Colon (tissue), 2 donors: ENCODE data around the gene PTPRN2.

Experiments
- FAIRE-seq: peaks from 2 replicates; lab custom pipeline; 2012; peaks lifted over from hg19 to GRCh38; lab: Jason Lieb, UNC
- donor health status: control.
- donor health status: control.

The PTPRN2 gene

GRCh38 chr7:157722137-157723060 is 865.2 kb downstream of the PTPRN2 start:
- FAIRE-seq = no peak

DNA sequence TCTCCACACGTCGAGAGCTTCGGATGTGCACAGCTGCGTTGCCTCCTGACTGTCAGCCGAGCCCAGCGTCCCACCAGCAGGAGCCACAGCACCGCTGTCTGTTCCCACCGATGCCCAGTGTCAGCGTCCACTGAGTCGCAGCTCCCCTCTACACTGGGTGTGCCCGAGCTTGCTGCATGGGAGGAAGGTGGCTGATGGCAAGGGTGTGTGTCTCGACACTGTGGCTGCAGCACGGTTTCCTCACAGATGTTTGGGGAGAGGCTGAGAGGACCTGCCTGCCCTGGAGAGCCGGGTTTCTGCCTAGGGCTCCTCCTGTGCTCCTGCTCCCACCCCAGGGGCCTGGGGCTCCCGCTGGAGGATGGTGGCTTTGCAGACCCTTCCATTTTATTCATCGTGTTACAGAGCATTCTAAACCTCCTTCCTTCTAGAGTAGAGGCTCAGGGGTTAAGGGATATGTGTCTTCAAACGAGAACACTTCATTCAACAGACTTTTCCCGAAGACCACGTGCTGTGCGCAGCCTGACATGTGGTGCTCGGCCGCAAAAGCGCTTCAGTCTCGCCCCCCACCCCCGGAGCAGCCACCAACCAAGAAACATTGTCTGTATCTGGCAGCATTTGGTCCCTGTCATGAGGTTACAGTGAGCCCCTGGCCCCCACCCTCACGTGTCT is 866.0 kb downstream of the PTPRN2 start:
- no peak for FAIRE-seq

- no peak for FAIRE-seq
These were observed 867.6 kb downstream of the PTPRN2 start for GRCh38 chr7:157719705-157720655.

DNA sequence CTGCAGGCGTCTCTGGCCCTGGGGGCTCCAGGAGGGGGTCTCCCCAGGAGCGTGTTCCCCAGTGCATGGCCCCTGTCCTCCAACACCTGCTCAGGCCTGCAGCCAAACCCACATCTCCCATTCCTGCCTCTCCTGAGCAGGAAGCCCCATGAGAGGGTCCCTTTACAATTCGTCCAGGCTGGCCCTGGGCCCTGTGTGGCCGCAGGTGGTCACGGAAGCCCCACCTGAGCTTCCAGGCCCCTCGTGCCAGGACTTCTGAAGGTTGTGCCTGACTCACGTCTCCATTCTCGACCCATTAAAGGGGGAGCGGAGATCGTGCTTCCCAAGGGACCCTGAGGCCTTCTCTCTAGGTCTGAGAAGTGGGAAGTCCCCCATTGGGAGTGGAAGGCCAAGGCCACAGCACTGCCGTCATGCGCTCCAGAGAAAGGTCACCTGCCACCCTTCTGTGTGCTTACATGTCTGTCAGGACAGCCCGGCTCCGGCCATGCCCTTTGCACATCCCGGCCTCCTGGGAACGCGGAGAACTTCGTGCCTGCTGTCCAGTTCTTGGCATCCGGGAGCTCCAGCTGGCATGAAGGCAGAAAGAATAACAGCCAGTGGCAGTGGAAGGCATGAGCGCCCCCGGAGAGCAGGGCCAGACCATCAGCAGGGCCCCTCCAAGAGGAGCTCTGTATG is 868.5 kb downstream of the PTPRN2 start:
- no peak for FAIRE-seq

DNA sequence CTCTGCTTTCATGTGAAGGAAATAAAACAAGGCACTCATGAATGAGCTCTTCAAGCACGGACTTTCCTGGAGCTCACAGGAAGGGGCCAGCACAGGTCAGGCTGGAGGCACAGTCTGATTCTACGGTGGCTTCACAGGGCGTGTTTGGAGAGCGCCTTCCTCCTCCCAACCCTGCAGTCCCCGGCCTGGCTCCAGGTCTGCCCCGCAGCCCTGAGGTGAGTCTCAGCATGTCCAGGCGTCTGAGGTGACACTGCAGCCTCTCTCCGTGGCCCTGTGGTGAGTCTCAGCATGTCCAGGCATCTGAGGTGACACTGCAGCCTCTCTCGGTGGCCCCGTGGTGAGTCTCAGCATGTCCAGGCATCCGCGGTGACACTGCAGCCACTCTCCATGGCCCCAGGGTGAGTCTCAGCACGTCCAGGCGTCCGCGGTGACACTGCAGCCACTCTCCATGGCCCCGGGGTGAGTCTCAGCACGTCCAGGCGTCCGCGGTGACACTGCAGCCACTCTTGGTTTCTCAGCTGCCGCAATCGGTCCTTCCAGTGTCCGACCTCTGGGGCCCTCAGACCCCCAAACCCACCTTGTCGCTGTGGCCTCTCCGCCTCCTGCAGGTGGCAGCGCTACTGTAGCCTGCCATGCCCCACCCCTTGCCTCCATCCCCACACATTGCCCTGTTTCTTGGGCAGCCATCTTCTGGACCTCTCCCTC is 869.2 kb downstream of the PTPRN2 start:
- no peak for FAIRE-seq

GRCh38 chr7:157717211-157718174 is 870.1 kb downstream of the PTPRN2 start:
- FAIRE-seq = no peak

GRCh38 chr7:157715938-157716280 is 871.7 kb downstream of the PTPRN2 start:
- no peak for FAIRE-seq

GRCh38 chr7:157715071-157715937 is 872.3 kb downstream of the PTPRN2 start:
- FAIRE-seq = no peak

- no peak for FAIRE-seq
These were observed 873.2 kb downstream of the PTPRN2 start for GRCh38 chr7:157714166-157715070.

DNA sequence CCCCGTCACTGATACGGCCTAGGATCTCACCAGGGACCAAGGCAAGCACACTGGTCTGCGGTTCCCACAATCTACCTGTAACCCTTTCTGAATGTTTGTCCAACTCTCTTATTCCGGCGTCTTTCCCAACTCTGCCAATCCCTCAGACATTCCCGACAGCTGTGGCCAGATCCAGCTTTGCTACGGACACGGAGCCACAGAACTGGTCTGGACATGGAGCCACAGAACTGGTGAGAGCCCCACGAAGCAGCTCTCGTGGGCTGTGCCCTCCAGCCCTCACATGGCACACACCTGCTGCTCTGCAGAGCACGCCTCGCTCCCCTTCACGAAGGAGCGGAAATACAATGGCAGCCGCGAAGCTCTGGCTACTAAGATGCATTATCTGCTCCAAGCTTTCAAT is 874.0 kb downstream of the PTPRN2 start:
- no peak for FAIRE-seq

GRCh38 chr7:157712666-157713235 is 874.9 kb downstream of the PTPRN2 start:
- no peak for FAIRE-seq

DNA sequence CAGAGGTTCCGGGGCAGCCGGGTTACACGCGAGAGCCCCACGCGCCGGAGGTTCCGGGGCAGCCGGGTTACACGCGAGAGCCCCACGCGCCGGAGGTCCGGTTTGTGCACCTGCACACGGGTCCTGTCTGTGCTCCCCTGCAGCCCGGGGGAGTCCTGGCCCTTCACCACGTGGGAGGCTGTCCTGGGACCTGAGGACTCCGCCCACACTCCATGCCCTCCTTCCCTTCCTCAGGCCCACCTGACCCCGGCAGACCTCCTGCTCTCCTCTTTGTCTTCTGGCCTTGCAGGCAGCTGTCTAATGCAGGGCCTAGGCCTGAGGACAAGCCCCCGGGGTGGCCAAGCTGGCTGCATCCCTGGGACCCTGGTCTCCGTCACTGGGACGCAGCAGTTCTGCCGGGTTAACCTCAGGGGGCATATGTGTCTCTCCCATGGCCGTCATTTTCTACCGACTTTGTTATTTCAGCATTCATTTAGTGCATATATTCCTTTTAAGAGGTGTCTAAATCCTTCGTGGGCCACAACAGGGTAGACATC is 876.2 kb downstream of the PTPRN2 start:
- no peak for FAIRE-seq

GRCh38 chr7:157710396-157710795 is 877.2 kb downstream of the PTPRN2 start:
- FAIRE-seq = no peak

DNA sequence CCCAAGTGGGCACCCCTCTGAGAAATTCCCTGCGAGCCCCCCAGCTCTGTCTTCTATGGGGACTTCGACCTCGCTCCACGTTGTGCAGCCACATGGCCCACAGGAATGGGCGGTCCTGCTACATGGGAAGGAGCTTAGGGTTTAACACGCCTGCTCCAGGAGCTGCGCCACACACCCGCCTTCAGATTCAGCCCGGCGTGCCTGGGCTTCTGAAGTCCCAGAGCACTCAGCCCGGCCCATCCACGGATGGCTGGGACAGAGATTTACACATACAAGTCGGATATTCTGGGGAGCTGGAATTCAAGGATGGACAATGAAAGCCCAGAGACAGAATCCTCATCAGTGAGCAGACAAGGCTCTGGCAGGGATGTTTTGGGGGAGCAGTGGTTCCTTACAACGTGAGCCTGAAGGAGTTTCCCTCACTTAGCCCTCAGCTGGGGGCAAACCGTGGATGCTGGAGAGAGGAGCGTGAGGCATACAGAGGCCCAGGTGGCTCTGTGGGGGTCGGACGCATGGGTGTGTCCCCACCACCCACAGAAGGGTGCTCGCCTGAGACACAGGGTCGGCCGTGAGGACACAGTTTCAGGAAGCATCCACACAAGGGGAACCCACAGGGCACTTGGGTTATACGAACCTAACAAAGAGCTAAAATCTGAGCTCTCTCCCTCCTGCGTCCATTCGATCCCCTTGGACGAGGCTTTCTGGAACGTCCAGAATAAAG is 877.9 kb downstream of the PTPRN2 start:
- FAIRE-seq = no peak

DNA sequence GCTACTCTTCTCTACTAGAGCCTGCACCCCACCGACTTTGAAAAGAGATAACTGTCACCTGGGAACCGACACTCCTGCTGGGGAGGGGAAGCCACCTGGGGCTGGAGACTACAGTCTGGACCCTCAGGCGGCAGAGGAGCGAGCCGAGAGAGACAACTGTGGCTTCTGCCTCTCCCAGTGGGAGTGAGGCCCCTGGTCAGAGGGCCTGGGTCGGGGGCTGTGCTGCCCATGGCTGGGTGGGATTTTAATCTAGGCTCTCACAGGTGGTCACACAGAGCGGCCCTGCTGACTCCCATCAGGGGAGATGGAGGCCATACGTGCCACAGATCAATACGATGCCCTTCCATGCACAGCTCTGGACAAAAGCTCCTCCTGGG is 878.7 kb downstream of the PTPRN2 start:
- FAIRE-seq = no peak
